NCI-H128 (cell line): Measurements from ENCODE around the gene KRT75.

ENCODE experiments used
- DNase-seq: peaks from one replicate; lab custom pipeline; 2025; ENCODE audit not compliant: unreplicated experiment; lab: John Stamatoyannopoulos, UW

KRT75 gene

DNA sequence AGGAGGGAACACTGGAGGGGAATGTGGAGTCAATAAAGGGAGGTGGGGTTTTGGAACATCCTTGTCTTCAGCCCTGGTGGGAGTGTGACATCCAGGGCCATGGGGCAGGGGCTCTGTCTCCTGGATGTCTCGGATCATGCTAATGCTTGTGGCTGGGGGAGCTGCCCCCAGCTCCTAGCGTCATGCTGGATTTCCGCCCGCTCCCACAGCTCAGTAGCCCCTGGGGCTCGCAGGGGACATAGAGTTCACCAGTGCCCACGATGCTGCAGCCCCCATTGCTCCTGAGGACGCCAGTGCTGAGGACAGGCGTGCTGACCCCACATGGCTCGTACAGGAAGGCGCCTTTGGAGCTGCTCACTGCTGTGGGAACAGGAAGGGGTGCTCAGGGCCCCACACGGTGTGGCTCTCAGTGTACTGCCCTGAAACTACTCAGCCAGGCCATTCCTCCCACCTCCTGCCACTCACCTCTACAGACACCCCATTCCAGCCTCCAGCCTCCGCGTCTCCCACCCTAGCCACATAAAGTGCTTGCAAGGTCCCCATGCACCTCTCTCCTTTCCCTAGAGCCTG lies 39.2 kb downstream of the KRT75 start:
- no peak for DNase-seq

DNA sequence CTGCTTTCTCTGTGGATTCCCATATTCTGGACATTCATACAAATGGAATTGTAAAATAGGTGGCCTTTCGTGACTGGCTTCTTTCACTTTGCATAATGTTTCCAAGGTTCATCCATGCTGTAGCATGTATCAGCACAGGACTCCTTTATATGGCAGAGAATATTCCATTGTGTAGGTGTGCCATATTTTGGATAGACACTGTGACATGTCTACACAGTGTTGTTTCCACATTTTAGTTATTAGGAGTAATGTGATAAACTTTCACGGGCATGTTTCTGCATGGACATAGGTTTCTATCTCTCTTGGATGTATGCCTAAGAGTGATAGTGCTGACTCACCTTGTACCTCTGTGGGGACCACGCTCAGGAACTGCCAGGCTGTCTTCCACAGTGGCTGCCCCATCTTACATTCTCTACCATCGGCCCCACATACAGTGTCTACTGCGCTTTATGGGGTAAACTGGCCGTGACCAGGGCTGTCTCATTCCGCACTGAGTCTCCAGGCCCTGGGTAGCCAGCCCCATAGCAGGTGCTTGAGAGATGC lies 41.6 kb downstream of the KRT75 start:
- no peak for DNase-seq

DNA sequence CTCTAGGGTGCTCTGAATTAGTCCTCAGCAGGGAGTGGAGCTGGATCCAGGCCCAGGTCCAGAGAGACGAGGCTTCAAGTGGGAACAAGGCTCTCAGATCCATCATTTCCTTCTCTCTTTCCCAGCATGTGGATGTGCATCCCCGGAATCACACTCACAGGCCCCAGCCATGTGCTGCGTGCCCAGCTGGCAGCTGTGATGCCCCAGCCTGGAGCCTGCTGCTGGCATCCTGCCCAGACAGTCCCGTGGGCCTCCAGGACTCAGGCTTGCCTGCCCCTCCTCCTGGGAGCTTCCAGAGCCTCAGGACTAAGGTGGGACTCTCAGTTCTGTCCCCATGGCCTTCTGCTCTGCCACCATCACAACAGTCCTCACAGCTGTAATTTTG lies 42.6 kb downstream of the KRT75 start:
- DNase-seq, result peak; percentile 56

DNA sequence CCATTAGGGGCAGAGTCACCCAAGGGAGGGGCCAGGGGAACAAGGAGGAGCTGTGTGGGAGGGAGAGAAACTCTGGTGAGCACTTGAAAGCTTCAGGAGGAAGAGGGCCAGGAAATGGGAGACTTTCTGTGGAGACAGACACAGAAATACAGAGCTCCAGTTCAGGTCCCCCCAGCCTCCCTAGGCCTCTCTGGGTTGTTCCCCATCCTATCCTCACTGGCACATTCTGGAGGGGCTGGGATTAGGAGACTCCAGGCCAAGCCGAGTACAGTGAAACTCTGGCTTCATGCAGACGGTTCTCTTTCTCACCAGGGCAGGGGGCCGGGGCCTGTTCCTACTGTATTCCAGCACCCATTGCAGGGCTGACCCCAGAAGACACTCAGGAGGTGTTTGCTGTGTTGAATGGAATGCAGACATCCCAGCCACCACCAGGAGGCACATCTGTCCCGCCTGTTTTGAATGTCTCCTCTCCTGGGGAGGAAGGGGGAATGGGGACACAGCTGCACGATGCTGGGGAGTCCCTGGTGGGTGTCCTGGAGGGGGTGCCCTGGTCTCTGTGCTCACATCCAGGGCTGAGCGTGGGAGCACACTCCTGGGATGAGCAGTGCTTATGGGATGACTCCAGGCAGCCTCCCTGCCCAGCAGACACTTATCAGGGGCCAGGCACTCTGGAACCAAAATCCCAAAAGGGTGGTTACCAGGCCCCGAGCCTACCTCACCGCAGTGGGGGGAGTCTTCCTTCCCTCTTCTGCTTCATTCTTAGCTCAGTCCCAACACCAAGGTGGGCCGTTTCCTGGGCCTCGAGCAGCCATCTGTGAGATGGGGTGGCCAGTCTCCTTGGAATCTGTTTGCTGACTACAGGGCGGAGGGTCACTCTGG lies 43.2 kb downstream of the KRT75 start:
- DNase-seq, result no peak

DNA sequence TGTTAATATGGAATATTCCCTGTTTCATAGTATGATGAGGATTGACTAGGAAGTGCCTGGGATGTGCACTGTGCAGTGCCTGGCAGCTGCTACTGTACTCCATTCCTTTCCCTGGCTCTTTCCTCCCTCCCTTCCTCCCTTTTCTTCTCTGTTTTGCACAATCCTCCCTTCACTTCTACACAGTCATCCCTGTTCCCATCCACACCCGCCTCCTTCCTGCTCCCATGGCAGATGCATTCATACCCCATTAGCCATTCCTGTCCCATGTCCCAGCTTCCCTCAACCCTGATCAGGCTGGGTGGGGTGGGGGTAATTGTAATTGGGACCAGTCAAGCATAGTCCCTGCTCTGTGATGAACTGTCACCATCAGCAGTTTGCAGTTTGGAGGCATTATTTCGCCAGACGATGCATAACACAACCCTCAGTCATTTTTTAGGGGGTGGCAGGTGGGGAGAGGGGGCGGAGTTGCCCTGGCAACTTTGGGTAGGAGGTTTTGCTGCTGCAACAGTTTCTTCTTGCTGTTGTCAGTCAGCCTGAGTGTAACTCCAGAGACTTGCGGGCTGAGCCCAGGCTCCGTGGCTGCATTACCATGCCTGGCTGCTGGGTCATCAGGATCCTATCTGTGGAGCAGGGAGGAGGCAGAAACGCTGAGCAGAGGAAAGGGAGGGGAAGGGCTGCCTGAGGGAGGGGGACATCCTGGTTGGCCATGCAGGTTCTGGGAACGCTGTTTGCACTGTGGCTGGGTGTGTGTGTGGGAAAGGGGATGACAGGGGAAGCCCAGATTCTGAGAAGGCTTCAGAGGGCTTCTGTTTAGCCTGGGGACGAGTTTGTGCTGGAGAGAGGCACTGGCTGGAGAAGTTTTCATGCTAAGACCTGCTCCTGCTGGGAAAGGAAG lies 44.6 kb downstream of the KRT75 start:
- no peak for DNase-seq

DNA sequence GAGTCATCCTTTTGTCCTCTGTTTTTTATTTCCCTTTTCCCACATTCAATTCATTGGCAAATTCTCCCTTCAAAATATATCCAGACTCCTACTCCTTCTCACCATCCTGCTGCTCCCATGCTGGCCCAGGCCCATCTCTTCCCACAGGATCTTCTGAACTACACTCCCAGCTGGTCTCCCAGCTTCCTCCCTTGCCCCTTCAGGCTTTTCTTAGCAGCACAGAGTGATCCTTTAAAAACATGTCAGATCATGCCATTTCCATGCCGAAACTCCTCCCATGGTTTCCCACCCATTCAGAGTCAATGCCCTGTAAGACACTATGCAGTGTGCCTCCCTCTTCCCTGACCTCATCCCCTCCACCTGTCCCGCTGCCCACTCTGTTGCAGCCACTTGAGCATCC lies 46.3 kb downstream of the KRT75 start:
- DNase-seq, result no peak

DNA sequence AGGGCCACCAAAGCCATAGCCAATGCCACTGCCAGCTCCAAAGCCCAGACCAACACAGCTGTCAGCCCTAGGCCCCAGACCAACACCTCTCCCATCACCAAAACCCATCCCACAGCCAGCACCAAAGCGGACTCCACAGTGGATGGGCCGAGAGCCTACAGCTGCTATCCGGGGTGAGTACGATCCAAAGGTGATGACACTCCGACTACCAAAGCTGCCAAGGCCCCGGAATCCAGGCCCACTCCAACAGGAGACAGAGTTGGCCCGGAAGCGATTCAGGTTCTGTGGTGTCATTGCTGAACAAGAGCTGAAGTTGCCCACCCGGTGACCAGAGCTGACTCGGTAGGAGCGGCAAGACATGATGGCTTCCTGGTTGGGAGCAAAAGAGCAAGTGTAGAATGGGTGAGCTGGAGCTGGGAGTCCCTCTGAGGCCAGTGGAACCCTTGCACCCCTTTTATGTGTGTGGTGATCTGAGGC lies 48.9 kb downstream of the KRT75 start, which contains the start of gene KRT84:
Gene KRT84 (minus strand): TSS at position 427 of the 477 bp plus-strand sequence. CDS start 67 bp downstream, at position 360.
- no peak for DNase-seq

DNA sequence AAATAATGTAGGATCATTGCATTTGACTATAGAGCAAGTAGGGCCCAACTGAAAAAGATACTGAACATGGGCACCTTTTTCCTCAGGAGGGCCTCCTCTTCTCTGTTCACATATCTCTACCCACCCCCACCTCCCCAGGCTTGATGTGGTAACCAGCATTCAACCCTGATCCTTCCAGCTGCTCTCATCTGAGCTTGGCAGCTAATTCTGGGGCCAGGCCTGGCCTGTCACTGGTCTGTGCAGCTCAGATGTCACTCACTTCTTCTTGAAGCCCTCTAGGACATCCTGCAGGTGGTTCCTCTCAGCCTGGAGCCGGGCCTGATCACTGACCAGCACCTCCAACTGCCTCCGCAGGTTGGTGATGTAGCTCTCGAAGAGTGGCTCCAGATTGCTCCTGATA lies 50.8 kb downstream of the KRT75 start:
- no peak for DNase-seq

DNA sequence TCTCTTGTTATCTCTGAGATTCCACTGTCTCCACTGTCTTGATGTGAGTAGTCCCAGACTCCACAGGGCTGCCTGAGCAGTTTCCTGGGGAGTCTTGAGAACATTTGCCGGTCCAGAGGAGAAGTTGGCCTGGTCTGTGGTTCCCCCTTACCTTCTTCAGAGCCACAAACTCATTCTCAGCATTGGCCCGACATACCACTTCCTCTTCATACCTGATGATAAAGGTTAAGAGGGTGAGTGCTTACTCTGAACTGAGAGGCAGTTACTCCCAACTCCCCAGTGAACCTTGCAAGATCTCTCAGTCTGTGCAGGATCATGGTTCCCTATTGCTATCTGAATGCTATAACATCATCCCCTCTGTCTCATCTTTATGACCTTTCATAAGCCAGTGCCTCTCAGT lies 51.3 kb downstream of the KRT75 start:
- no peak for DNase-seq

DNA sequence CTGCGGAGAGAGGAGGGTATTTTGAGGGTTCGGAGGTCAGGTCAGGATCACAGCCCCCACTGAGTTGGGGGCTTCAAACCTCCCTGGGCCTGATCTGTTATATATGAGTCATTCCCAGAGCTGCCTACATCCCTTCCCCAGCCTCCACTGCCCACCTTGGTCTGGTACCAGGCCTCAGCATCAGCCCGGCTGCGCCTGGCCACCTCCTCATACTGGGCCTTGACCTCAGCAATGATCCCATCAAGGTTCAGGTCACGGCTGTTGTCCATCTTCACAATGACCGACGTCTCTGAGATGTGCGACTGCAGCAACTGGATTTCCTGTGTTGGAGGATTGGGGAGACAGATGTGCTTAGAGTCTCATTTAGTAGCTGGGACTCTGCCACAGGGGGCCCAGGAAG lies 53.0 kb downstream of the KRT75 start:
- no peak for DNase-seq

DNA sequence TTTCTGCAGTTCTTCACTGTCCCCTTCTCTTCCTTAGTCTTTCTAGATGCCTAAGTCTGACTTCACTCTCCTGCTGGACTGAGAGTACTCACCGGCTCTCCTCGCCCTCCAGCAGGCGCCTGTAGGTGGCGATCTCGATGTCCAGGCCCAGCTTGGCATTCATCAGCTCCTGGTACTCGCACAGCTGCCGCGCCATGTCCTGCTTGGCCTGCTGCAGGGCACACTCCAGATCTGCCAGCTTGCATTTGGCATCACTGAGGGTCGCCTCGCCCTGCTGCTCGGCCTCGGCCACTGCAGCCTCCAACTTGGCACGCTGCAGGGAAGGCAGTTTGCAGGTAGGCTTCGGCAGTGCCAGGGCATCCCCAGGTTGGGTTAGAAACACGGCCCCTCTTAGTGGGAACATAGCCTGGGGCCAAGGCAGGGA lies 53.9 kb downstream of the KRT75 start:
- DNase-seq, result no peak

DNA sequence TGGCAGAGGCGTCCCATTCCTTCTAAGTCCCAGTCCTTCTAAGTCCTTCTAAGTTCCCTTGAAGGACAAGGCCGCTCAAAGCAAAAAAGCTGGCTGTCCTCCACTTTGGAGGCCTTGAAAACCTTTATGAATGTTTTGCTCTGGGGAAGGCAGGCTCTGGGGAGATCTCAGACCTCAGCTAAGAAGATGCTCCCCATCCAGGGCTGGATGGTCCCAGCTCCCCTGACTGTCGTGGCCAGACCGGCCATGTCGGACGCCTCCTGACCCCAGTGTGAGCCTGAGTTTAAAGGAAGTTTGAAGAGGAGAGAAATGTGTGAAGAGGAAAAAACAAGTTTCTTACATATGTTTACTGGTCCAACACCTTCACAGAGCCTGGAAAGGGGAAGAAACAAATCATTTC lies 54.6 kb downstream of the KRT75 start:
- DNase-seq, result no peak

DNA sequence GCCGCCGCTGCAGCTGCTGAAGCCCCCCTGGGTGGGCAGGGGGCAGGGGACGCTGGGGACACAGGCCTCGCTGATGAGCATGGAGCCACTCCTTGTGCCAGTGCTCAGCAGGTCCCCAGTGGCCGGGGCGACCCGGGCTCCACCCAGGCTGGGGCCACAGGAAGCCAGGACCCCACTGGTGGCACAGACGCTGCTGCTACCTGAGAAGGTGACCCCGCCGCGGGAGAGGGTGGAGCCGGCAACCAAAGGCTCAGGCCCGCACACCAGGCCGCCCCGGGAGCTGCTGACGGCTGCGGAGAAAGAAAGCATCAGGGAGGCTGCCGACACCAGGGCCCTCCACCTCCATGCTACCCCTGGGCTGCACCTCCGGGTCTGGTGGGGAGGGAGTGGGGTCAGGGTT lies 56.1 kb downstream of the KRT75 start:
- no peak for DNase-seq

DNA sequence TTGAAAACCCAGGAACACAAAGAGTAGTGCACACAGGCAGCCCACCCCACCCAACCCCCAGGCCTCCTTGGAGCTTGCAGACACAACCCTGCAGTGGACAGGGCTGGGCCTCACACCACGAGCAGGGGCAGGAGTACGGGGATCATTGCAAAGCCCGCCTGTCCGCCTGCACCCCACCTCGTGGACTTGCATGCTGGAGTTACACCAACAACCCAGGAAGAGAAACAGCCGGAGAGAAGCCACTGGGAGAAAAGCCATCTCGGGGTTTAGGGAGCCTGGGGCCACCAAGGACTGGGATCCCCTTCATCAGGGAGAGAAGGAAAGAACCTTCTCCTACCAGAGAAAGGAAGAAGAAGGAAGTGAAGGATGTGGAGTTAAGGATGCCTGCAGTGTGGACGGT lies 56.9 kb downstream of the KRT75 start:
- DNase-seq, result no peak
